SU-DHL-6 (cell line): ENCODE measurements around the gene URAD.

Source experiments
- H2AFZ ChIP-seq: fragments of 200-600 bp; sonication (generic); 2 replicates; pipeline ENCODE4 v1.6.1; 2014; ENCODE audit warnings: low read depth, mild to moderate bottlenecking, moderate library complexity, mixed read lengths, antibody characterized with exemption, low read length; ENCODE audit not compliant: severe bottlenecking
- H3F3A ChIP-seq: fragments of 200-600 bp; shearing (Covaris generic); 2 replicates; pipeline ENCODE4 v1.6.0; 2016; ENCODE audit warnings: antibody characterized with exemption, mild to moderate bottlenecking; ENCODE audit not compliant: insufficient read depth
- H3K27ac ChIP-seq: fragments of 200-600 bp; sonication (generic); 2 replicates; pipeline ENCODE4 v1.5.1; 2016; ENCODE audit warnings: low read depth, mild to moderate bottlenecking, low read length, moderate library complexity, mixed read lengths
- H3K27me3 ChIP-seq: fragments of 200-600 bp; sonication (generic), shearing (Covaris generic); 2 replicates; pipeline ENCODE4 v1.6.0; 2014; ENCODE audit warnings: mild to moderate bottlenecking, low read length
- H3K36me3 ChIP-seq: fragments of 200-600 bp; sonication (generic); 2 replicates; pipeline ENCODE4 v1.6.1; 2014; ENCODE audit warnings: mild to moderate bottlenecking, low read length, mixed read lengths
- H3K4me2 ChIP-seq: fragments of 300-600, 200-600 bp; shearing (Covaris generic), sonication (generic); 2 replicates; pipeline ENCODE4 v1.6.0; 2014; ENCODE audit warnings: low read length, low read depth, mild to moderate bottlenecking; ENCODE audit not compliant: poor library complexity, severe bottlenecking
- H3K4me3 ChIP-seq: fragments of 200-600 bp; sonication (generic); 2 replicates; pipeline ENCODE4 v1.5.1; 2014; ENCODE audit warnings: antibody characterized with exemption, low read length, mild to moderate bottlenecking, mixed read lengths; ENCODE audit not compliant: insufficient read depth, poor library complexity, severe bottlenecking
- H3K79me2 ChIP-seq: fragments of 200-600 bp; sonication (generic); 2 replicates; pipeline ENCODE4 v1.6.1; 2014; ENCODE audit warnings: mild to moderate bottlenecking, low read length, moderate library complexity; ENCODE audit not compliant: insufficient read depth
- H3K9ac ChIP-seq: fragments of 200-600 bp; sonication (generic); 2 replicates; pipeline ENCODE4 v1.7.0; 2014; ENCODE audit warnings: mild to moderate bottlenecking, low read length
- H3K9me2 ChIP-seq: fragments of 200-600 bp; sonication (generic); replicated peaks from 2 replicates; pipeline ENCODE4 v1.6.1; 2014; ENCODE audit warnings: low read length; ENCODE audit not compliant: insufficient read depth
- H3K9me3 ChIP-seq: fragments of 200-600 bp; sonication (generic); 2 replicates; pipeline ENCODE4 v1.6.1; 2014; ENCODE audit warnings: low read length, mixed read lengths; ENCODE audit not compliant: insufficient read depth
- H4K20me1 ChIP-seq: fragments of 200-600 bp; sonication (generic); 2 replicates; pipeline ENCODE4 v1.6.1; 2014; ENCODE audit warnings: low read depth, mild to moderate bottlenecking, antibody characterized with exemption, low read length, moderate library complexity, mixed read lengths
- CTCF ChIP-seq: fragments of 200-600 bp; sonication (generic); IDR thresholded peaks from one replicate; pipeline ENCODE4 v1.5.1; 2017; ENCODE audit warnings: antibody characterized with exemption, mild to moderate bottlenecking, low read length, moderate library complexity; ENCODE audit not compliant: insufficient read depth, poor library complexity, severe bottlenecking
- EZH2phosphoT487 ChIP-seq: fragments of 200-600 bp; sonication (generic), shearing (Covaris generic); conservative IDR thresholded peaks from 2 replicates; pipeline ENCODE4 v1.6.1; 2018; ENCODE audit warnings: mild to moderate bottlenecking, antibody characterized with exemption, low read length, moderate library complexity, mixed read lengths

Gene URAD

GRCh38 chr13:27985600-27985999 lies 2.9 kb downstream of the URAD start:
- Histone ChIP-seq H3K9me3 (no peaks in the 10 kb centered on the region), H3K9me2 (no peaks in the 10 kb centered on the region), H3K9ac (no peak overlapping the region), H2AFZ (no peak overlapping the region), H3K36me3 (no peaks in the 10 kb centered on the region), H3K4me2 (no peak overlapping the region), H3F3A (no peaks in the 10 kb centered on the region), H3K79me2 (no peaks in the 10 kb centered on the region), H4K20me1 (no peaks in the 10 kb centered on the region), H3K4me3 (no peak overlapping the region), H3K27ac (no peak overlapping the region), H3K27me3 (no peaks in the 10 kb centered on the region)
- TF ChIP-seq EZH2phosphoT487 (no peak), CTCF (no peak)

- Histone ChIP-seq H3K36me3 (no peaks in the 10 kb centered on the region), H2AFZ (no peak overlapping the region), H3F3A (no peaks in the 10 kb centered on the region), H3K4me3 (no peak overlapping the region), H3K79me2 (no peaks in the 10 kb centered on the region), H3K27me3 (no peaks in the 10 kb centered on the region), H3K27ac (no peak overlapping the region), H3K4me2 (no peak overlapping the region), H3K9ac (no peak overlapping the region), H3K9me2 (no peaks in the 10 kb centered on the region), H3K9me3 (no peaks in the 10 kb centered on the region), H4K20me1 (no peaks in the 10 kb centered on the region)
- no peak for TF ChIP-seq EZH2phosphoT487
- TF ChIP-seq CTCF: no peak
Measured at GRCh38 chr13:27982361-27982760, 6.1 kb downstream of the URAD start.

GRCh38 chr13:27981006-27981708 lies 7.3 kb downstream of the URAD start:
- H2AFZ ChIP-seq: no peak overlapping the region
- H3K4me2 ChIP-seq: no peak overlapping the region
- no peak overlapping the region for H3K9ac ChIP-seq
- H3K79me2 ChIP-seq: no peaks in the 10 kb centered on the region
- H4K20me1 ChIP-seq: no peaks in the 10 kb centered on the region
- no peaks in the 10 kb centered on the region for H3K36me3 ChIP-seq
- no peak overlapping the region for H3K27ac ChIP-seq
- no peaks in the 10 kb centered on the region for H3K9me2 ChIP-seq
- TF ChIP-seq CTCF (no peak), EZH2phosphoT487 (no peak)
- no peaks in the 10 kb centered on the region for H3K9me3 ChIP-seq
- H3K4me3 ChIP-seq: no peak overlapping the region
- no peaks in the 10 kb centered on the region for H3K27me3 ChIP-seq
- no peaks in the 10 kb centered on the region for H3F3A ChIP-seq
